Measurements from ENCODE around the gene OCA2.

The OCA2 gene

GRCh38 chr15:27932600-27932999 is 166.5 kb downstream of the OCA2 start:
- no peak for DNase-seq

- no peak for DNase-seq
These were observed 170.7 kb downstream of the OCA2 start for GRCh38 chr15:27928386-27928785.

- DNase-seq, result no peak
These were observed 186.8 kb downstream of the OCA2 start for GRCh38 chr15:27912283-27912682.

- DNase-seq, result no peak
These were observed 192.3 kb downstream of the OCA2 start for GRCh38 chr15:27906802-27907201.

GRCh38 chr15:27903405-27903804 is 195.7 kb downstream of the OCA2 start:
- no peak for DNase-seq

GRCh38 chr15:27902680-27903385 is 196.3 kb downstream of the OCA2 start:
- no peak for DNase-seq

GRCh38 chr15:27899583-27900285 is 199.4 kb downstream of the OCA2 start:
- no peak for DNase-seq

GRCh38 chr15:27897481-27897880 is 201.6 kb downstream of the OCA2 start:
- no peak for DNase-seq

GRCh38 chr15:27894645-27895044 is 204.5 kb downstream of the OCA2 start:
- no peak for DNase-seq

- DNase-seq, result no peak
These were observed 209.9 kb downstream of the OCA2 start for GRCh38 chr15:27889258-27889657.

- DNase-seq, result no peak
These were observed 213.9 kb downstream of the OCA2 start for GRCh38 chr15:27885201-27885600.

- no peak for DNase-seq
These were observed 214.4 kb downstream of the OCA2 start for GRCh38 chr15:27884726-27885125.

- no peak for DNase-seq
These were observed 220.3 kb downstream of the OCA2 start for GRCh38 chr15:27878841-27879240.

- DNase-seq, result no peak
These were observed 225.3 kb downstream of the OCA2 start for GRCh38 chr15:27873828-27874227.

GRCh38 chr15:27873039-27873438 is 226.1 kb downstream of the OCA2 start:
- no peak for DNase-seq

GRCh38 chr15:27872355-27872754 is 226.8 kb downstream of the OCA2 start:
- no peak for DNase-seq

- DNase-seq, result no peak
These were observed 227.2 kb downstream of the OCA2 start for GRCh38 chr15:27871902-27872260.

- DNase-seq, result no peak
These were observed 227.8 kb downstream of the OCA2 start for GRCh38 chr15:27871078-27871901.

GRCh38 chr15:27870320-27870719 is 228.8 kb downstream of the OCA2 start:
- no peak for DNase-seq

GRCh38 chr15:27869697-27870281 is 229.3 kb downstream of the OCA2 start:
- peak; percentile 48 for DNase-seq

GRCh38 chr15:27868828-27869404 is 230.2 kb downstream of the OCA2 start:
- DNase-seq, result no peak

GRCh38 chr15:27867861-27868260 is 231.3 kb downstream of the OCA2 start:
- DNase-seq, result no peak

Measured in NCI-H446 treated with DMSO at 0.1 percent for 48 hours (cell line).